LNCAP (cell line): ENCODE data around the gene PAX8.

Source experiments
- CTCF ChIP-seq: fragments of 450-650 bp; IDR thresholded peaks from 2 replicates; pipeline ENCODE4 v1.5.1; 2017; ENCODE audit warnings: mild to moderate bottlenecking

PAX8 gene

GRCh38 chr2:113184531-113185230 is 94.0 kb downstream of the PAX8 start:
- no peak for TF ChIP-seq CTCF

GRCh38 chr2:113183703-113184102 is 95.0 kb downstream of the PAX8 start:
- no peak for TF ChIP-seq CTCF

- TF ChIP-seq CTCF = no peak
Measured at GRCh38 chr2:113183264-113183663, 95.5 kb downstream of the PAX8 start.

- TF ChIP-seq CTCF = no peak
Measured at GRCh38 chr2:113182471-113183260, 96.1 kb downstream of the PAX8 start.

GRCh38 chr2:113181258-113182051 is 97.3 kb downstream of the PAX8 start:
- TF ChIP-seq CTCF = no peak

- no peak for TF ChIP-seq CTCF
Measured at GRCh38 chr2:113180131-113180946, 98.4 kb downstream of the PAX8 start.
